Activated CD4-positive, CD25-positive, alpha-beta regulatory T cell treated with anti-CD3 and anti-CD28 coated beads, Interleukin-2, amount 50 U/mL, for 24 hours (primary cell): ENCODE data around the gene ARHGAP36.

Source experiments
- ATAC-seq, 2 donors: fragments of 150-1000 bp; cut with Tn5 transposase; one replicate each; pipeline ENCODE4 v1.10.0; 2021; ENCODE audit warnings: mild to moderate bottlenecking in 1 of 2, moderate library complexity in 1 of 2

Gene ARHGAP36

DNA sequence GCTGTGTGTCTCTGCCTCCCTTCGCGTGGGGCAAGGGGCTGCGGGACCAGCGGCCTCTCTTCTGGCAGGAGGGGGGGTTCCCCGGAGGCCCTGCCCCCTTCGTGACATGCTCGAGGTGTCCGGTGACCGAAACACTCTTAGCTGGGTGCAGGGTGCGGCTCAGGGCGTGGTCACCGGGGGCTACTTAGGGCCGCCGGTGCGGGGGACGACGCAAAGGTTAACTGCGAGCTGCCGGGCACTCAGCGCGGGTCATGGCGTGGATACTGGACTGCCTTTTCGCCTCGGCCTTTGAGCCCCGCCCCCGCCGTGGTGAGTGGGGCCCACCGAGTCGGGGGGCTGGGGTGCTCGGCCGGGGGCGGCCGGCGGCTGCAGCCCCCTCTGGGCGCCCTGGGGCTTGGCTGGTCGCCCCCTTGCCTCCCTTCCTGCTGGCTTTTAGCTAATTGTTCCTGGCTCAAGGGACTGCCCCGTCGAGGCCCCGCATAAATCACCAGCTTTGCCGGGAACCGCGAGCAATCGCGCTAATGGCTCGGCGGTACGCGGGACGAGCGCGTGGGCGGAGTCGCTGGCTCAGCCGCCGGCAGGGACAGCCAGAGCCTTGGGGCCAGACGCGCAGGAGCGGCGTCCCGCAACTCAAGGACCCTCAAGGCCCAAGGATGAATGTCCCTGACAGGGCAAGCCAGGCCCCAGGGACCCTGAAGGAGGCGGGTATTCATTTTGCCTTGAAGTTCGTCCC, at the start of gene ARHGAP36:
TSS of gene ARHGAP36 (plus strand) at position 211 of the 733 bp plus-strand sequence. CDS start 23,320 bp downstream, outside the sequence.
- ATAC-seq = no peak

GRCh38 chrX:131010186-131010585, 48.0 kb upstream of the ARHGAP36 start:
- ATAC-seq = no peak

DNA sequence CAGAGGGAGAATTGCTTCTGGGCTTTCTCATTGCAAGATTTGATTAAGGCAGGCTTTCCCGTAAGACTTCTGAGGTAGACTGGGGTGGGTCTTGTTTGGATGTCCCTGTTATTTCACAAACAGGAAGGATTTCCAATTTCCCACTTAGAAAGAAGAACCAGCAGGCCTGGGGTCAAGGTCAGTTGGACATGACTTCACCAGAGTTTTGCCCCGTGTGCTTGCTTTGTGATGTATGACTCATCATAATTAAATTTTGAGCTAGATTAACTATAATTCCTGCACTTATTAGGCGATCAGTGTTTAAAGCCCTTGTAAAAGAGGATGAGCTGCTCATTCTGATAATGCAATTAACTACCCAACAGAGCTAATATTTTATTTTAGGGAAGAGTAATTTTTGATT, 32.8 kb upstream of the ARHGAP36 start:
- no peak for ATAC-seq

GRCh38 chrX:131032354-131033230, 25.6 kb upstream of the ARHGAP36 start:
- no peak for ATAC-seq

DNA sequence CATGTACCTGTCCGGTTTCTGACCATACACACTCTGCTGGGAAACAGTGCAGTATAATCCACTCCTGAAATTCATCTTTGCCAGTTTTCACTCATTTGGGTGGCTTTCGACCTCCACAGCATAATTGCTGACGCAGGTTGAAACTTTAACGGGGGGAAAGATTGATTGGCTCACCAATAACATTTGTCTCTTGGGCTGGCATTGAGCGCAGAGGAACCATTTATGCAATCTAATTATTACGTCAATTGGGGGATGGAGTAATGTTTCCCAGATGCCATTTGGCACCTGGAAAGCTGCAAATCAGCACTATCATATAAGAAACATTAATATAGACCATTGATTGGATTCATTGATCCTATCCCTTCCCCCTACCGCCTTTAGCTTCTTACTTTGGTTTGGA, 24.1 kb upstream of the ARHGAP36 start:
- no peak for ATAC-seq

DNA sequence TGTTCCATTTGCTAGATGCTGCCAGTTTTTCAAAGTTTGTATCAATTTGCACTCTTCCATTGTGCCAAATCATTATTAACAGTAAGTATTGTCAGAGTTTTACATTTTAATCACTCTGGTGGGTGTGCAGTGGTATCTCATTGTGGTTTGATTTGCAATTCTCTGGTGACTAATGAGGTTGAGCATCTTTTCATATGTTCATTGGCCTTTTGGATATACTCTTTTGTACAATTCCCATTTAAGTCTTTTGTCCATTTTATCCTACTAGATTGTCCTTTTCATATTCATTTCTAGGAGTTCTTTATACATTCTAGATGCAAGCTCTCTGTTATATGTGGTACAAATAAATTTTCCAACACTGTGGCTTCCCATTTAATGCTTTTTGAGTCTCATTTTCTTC, 17.4 kb upstream of the ARHGAP36 start:
- no peak for ATAC-seq

- no peak for ATAC-seq
Observed at GRCh38 chrX:131041667-131042066, 16.5 kb upstream of the ARHGAP36 start.

DNA sequence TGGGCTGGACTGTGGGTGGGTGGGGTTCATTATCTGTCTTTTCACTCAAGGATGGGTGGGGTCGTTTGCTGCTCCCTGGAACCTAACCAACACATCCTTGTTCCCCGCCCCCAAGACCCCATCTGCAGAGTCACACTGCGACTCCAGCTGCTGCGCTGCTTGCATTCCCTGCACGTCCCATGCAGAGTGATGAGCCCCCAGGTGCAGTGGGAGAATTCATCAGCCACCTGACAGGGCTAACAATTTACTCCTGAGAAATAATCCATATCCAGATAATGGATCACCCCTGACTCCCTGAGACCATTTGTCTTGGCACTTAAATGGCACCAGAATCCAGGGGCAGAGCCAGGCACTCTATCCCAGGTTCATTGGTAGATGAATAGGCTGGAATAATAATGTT, 12.4 kb upstream of the ARHGAP36 start:
- no peak for ATAC-seq

DNA sequence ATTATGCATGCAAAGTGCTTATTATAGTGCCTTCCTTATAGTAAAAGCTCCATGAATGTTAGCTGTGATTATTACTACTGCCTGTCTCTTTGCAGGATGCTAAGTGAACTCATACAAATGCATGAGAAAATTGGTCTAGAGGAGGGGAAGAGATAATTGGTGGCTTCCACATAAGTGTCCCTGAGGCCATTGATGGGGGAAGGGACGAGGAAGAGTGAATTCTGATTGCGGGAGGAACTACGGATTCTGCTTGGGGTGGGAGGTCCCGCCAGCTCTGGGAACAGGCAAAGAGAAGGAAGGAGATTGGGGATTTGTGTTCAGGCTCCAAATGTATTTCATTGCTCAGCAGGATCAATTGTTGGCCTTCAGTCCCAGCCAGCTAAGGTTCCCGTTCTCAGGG, 11.6 kb upstream of the ARHGAP36 start:
- ATAC-seq = no peak

DNA sequence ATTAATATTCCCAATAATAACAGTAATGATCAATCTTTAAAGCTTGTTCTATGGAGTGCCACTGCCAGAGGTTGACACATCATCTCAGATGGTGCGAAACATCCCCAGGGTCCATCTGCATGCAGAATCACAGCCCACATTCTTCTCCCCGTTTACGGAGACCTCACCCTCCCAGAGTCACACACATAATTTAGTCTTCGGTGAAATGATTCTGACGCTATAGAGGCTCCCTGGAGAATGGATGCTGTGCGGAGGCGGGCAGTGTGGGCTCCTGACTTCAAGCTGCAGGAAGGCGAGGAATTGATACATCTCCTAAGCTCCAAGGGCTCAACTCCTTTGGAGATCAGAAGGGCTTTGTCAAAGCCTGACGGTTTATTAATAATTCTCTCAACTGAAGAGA, 11.0 kb upstream of the ARHGAP36 start:
- no peak for ATAC-seq

DNA sequence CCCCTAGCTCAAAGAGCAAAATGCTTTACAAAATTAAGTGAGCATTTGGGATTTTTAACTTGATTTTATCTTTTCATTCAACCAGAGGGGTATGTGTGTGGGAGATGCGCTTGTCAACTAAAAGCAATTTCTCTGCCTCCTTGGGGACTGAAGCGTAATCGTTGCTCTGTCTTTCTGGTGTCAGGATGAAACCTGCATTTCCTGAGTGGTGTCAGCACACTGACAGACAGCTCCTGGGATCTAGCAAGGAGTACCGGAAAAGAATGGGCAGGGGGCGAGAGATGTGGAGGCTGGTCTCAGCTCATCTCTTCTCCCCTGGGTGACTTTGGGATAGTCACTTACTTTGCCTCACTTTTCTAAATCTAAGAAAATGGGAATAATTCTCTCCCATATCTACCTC, 5.1 kb upstream of the ARHGAP36 start:
- no peak for ATAC-seq

DNA sequence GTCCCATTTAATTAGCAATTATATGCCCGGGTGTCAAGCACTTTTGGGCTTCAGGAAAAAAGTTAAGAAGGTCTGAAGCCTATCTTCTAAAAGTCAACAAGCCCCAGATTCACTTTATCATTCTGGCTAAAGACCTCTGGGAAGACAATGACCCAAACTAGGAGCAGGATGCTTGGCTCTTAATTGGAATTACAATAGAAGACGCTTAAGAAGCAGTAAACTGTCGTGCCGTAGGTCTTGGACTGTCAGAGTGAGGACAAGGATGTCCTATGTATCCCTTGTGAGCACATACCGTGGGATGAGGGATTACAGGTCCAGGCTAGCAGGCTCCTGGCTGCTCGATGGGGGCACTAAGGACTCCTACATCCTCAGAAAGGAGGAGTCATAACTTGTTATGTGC, 3.2 kb upstream of the ARHGAP36 start:
- ATAC-seq = no peak

DNA sequence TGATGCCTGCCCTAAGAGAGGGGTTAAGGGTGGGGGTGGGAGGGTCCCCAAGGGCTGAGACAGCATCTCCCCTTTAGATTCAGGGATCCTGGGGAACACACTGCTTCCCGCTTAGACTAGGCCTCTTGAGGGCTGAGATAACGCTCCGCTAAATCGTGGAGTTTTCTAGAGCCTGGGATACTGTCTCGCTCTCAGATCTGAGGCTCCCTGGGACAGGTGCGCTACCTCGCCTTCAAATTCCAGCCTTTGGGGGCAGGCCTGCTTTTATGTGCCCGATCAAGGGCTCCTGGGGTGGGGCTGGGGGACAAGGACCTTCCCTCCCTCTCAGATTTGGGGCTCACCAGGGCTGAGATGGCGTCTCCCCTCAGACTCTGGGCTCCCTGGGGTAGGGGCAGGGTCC, 440 bp upstream of the ARHGAP36 start:
- no peak for ATAC-seq

- no peak for ATAC-seq
Observed at GRCh38 chrX:131059246-131059645, 1.1 kb downstream of the ARHGAP36 start.

GRCh38 chrX:131060147-131060546, 2.0 kb downstream of the ARHGAP36 start:
- ATAC-seq = no peak

DNA sequence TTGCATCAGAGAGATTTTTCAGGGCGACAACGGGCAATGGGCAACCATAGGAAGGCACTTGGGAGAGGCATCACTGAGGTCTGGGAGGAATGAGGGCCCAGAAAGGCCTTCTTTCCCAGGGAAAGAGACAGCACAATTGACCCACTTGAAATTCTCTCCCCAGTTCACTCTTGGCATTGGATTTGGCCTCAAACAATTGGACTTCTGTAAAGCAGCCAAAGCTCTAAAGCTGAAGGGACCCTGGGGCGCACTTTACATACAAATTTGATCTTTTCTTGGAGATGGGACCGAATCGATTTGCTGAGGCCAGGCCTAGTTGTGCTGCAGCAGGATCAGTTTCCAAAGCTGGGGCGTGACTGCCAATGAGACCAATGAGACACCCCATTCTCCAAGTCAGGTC, 3.2 kb downstream of the ARHGAP36 start:
- ATAC-seq = no peak

DNA sequence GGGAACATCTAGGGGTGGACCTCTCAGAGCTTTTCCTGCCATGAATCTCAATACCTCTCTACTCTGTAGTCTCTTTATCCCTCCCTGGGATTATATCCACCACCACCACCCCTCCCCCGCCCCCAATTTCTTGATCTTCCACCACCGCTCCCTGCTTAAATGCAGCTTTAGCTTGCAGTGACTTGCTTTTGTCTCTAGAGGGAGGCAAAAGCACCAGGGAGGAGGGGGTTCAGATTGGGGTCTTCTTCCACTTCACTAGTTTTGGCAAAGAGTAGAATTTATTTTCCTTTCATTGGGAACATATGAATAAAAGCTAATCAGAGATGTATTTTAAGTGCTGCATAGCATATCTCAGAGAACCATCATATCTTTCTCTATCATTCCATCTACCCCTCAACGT, 5.5 kb downstream of the ARHGAP36 start:
- no peak for ATAC-seq

GRCh38 chrX:131066237-131066636, 8.1 kb downstream of the ARHGAP36 start:
- no peak for ATAC-seq

- ATAC-seq = no peak
Observed at GRCh38 chrX:131067216-131067615, 9.1 kb downstream of the ARHGAP36 start.

DNA sequence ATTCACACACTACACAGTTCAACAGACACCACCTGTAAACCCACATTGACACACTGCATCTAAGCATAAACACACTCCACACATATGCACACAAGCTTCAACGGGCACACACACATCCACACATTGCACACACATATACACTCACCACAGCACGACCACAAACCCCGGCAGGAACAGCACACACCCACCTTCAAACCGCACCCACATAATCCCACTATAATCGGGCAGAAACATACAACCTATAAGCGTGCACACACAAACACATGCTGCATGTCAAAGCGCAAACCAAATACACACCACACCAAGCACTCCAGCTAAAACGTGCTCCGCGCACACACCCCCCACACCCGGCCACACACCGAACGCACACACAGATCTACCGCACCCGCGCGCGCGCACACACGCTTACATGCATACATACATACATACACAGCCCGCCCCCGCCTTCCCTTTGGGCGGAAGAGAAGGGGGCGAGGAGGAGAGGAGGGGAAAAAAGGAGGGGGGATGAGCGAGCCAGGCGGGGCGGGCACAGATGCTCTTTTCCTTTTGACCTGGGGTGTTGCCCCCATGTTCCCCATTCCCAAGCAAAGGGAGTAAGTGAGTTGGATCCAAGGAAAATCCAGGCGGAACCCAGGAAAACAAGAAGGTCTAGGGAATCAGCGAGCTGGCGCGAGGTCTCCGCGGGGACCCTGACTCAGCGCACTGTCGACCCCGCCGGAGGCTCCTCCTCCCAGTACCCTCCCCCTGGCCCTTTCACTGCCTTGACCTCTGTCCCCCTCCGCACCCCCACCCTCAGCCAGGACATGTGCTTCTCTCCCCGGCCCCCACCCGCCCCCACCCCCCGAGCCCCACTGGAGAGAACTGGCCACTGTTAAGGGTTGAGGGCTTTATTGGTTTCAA, 9.9 kb downstream of the ARHGAP36 start:
- ATAC-seq = no peak

DNA sequence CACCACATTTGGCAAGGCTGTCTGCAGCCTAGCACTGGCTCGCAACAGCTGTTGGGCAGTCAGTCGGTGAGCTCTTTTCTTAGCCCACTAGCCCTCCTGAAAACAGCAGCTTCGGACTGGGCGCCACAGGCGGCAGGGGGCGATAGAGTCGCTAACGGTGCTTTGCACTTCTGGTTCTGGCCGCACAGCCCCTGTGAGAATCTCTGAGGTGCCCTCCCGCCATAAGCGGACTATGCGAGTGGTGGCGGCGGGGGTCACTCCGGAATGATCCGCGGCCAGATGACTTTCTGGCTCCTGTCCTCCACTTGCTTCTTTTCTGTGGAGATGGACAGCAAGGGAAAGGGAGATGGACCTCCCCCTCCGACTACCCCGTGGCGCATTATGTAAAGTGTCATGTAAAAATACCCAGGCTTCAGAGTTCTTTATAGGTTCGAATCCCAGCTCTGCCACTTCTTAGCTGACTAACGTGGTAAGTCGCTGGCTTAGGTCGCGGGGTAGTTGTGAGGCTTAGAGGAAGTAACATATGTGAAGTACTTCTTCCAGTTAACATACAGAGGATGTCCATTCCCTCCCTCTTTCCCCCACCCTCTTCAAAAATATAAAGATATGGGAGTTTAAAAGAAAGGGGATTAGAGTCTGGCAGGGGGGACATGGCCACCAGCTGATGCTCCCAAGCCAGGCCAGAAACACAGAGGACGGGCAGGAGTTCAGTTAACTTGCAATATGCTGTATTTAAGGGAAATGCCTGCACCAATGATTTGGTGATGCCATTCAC, 11.0 kb downstream of the ARHGAP36 start:
- no peak for ATAC-seq

DNA sequence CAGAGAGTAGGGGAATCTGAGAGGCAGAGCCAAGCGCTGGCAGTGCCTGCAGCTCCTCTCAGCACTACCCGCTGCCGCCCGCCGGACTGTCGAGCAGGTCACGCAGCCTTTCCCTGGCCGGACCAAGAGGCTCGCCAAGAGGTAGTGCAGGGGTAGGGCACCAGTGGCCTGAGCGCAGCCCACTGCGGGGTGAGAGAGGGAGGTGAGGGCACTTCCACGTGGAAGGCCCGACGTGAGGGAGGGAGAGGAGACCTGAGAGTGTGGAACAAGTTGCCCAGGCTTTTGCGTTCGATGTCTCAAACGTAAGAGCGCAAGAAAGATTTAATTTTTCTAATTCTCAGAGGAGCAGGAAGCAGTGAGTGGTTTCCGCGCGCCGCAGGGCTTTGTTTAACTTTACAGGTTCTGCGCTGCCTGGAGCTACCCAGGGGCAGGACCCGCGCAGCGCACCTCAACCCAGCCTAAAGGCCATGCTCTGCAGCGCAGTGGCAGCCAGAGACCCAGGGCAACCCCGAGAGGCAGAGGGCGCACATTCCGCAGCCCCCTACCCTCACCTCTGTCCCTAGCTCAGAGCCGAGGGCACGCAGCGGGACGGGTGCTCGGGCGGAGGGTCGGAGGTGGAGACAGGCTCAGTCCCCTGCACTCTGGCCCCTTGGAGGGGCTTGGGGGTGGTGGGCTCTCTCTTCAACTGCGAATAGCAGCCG, 14.9 kb downstream of the ARHGAP36 start:
- ATAC-seq = no peak
